Thoracic aorta (tissue), 2 donors: ENCODE results near the gene ARID3A. TPM values are rescaled to one million over a fixed set of nuclear protein-coding genes. Genes with fewer than 3 reads are reported as not detected.

Source experiments
- ATAC-seq: fragments of 150-250 bp; one replicate; pipeline ENCODE4 v1.8.0; 2017; ENCODE audit warnings: low read depth; ENCODE audit not compliant: insufficient number of reproducible peaks, low FRiP score
- DNase-seq: peaks from one replicate; pipeline ENCODE4 v3.0.0-alpha.2; 2020; ENCODE audit warnings: low spot score
- H3K27ac ChIP-seq, 2 donors: fragments of 200-600 bp; sonication (generic); 1 replicate in 1 of 2; 2 replicates in 1 of 2; pipeline ENCODE4 v1.5.1; 2016; ENCODE audit warnings: mild to moderate bottlenecking in 2 of 2, moderate library complexity in 2 of 2
- H3K27me3 ChIP-seq: fragments of 200-600 bp; sonication (generic); replicated peaks from 2 replicates; pipeline ENCODE4 v1.6.0; 2016; ENCODE audit warnings: mild to moderate bottlenecking; ENCODE audit not compliant: insufficient read depth
- H3K36me3 ChIP-seq: fragments of 200-600 bp; sonication (generic); one replicate; pipeline ENCODE4 v1.5.1; 2016
- H3K4me1 ChIP-seq, 2 donors: fragments of 200-600 bp; sonication (generic); 1 replicate in 1 of 2; 2 replicates in 1 of 2; pipeline versions ENCODE4 v1.5.1 to v1.6.0; 2016; ENCODE audit warnings: low read depth in 2 of 2, mild to moderate bottlenecking in 1 of 2; ENCODE audit not compliant: control insufficient read depth in 1 of 2
- H3K4me3 ChIP-seq: fragments of 200-600 bp; sonication (generic); 2 replicates; pipeline ENCODE4 v1.5.1; 2016; ENCODE audit warnings: mild to moderate bottlenecking
- H3K9me3 ChIP-seq: fragments of 200-600 bp; sonication (generic); 2 replicates; pipeline ENCODE4 v1.5.1; 2016
- CTCF ChIP-seq: fragments of 200-600 bp; sonication (generic); IDR thresholded peaks from one replicate; pipeline ENCODE4 v1.5.1; 2019; ENCODE audit warnings: antibody characterized with exemption
- total RNA-seq, 2 donors: library from RNA; depleted of rRNA; stranded (reverse); fragments of >200 nt; gene quantifications; one replicate each; pipeline versions ENCODE4 v1.1.0 to v1.2.3, GENCODE V29; 2016

ARID3A gene
- total RNA-seq, 2 donors from 2014 or later = 3.3 to 11.2 TPM

DNA sequence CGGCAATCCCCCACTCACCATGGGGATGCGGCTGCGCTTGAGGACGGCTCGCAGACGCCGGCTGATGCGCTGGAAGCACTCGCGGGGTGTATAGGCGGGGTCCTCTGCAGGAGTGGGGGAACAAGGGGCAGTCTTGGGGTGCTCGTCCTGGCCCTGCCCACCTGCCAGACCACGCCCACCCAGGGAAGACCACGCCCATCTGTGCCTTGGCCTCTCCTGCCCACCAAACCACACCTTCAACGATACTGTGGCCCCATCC lies 25.9 kb upstream of the ARID3A start:
- no peaks in the 10 kb centered on the region for H3K27me3 ChIP-seq
- H3K4me1 ChIP-seq = peaks cover 0 to 9% of the 10 kb centered on the region in 2 donors
- no peak overlapping the region for H3K27ac ChIP-seq
- TF ChIP-seq CTCF = no peak
- H3K36me3 ChIP-seq = no peaks in the 10 kb centered on the region
- no peaks in the 10 kb centered on the region for H3K9me3 ChIP-seq
- DNase-seq (no peak), ATAC-seq (no peak)
- H3K4me3 ChIP-seq = no peak overlapping the region

DNA sequence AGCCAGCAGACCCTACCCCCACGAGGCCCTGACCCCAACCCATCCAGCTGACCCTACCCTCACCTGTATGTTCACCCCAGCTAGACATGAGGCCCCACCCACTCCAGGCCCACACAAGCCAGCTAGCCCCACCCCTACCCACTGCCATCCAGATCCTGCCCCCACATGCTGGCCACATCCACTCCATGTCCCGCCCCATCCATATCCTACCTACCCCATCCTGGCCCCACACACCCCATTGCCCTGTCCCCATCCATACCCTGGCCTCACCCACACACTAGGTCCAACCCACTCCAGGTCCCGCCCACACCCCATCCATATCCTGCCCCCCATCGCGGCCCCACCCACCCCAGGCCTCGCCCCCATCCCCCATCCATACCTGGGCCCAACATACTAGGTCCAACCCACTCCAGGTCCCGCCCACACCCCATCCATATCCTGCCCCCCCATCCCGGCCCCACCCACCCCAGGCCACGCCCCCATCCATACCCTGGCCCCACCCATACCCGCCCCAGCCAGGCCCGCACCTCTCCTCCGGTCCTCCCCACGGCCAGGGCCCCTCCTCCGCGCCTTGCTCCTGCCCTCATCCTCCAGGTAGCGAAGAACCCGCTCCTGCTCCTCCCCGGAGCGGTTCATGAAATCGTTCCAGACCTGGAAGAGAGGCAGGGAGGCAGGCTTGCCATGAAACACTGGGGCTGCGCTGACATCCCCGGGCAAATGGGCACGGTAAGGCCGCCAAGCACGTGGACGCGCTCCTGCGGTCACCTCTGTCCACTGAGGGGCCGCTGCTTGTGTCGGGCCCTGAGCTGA lies 25.3 kb upstream of the ARID3A start:
- no peak overlapping the region for H3K4me3 ChIP-seq
- H3K4me1 ChIP-seq = peaks cover 0 to 9% of the 10 kb centered on the region in 2 donors
- no peak overlapping the region for H3K27ac ChIP-seq
- no peaks in the 10 kb centered on the region for H3K27me3 ChIP-seq
- ATAC-seq (no peak), DNase-seq (no peak)
- no peaks in the 10 kb centered on the region for H3K36me3 ChIP-seq
- H3K9me3 ChIP-seq = no peaks in the 10 kb centered on the region
- no peak for TF ChIP-seq CTCF

- no peaks in the 10 kb centered on the region for H3K9me3 ChIP-seq
- TF ChIP-seq CTCF = no peak
These were observed 24.4 kb upstream of the ARID3A start for GRCh38 chr19:901216-902092.

DNA sequence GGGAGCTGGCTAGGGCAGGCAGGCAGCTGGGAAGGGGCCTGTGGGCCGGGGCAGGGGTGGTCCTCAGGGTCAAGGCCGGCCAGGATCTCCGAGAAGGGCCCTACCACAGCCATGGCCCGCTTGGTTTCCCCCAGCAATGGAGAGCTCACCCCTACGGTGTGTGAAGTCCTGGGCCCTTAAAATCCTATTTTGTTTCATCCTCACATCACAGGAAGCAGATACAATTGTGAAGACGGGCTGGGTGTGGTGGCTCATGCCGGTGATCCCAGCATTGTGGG lies 23.8 kb upstream of the ARID3A start:
- Histone ChIP-seq H3K27me3 (no peaks in the 10 kb centered on the region), H3K4me3 (no peak overlapping the region), H3K4me1 (peaks cover 0 to 9% of the 10 kb centered on the region in 2 donors), H3K9me3 (no peaks in the 10 kb centered on the region), H3K27ac (no peak overlapping the region), H3K36me3 (no peaks in the 10 kb centered on the region)
- no peak for TF ChIP-seq CTCF
- DNase-seq (no peak), ATAC-seq (no peak)

More at GRCh38 chr19:901216-902092, 24.4 kb upstream of the ARID3A start:
- Histone ChIP-seq H3K36me3 (no peaks in the 10 kb centered on the region), H3K27me3 (no peaks in the 10 kb centered on the region), H3K4me1 (peaks cover 0 to 9% of the 10 kb centered on the region in 2 donors), H3K4me3 (no peak overlapping the region), H3K27ac (no peak overlapping the region)
- ATAC-seq (no peak), DNase-seq (no peak)

DNA sequence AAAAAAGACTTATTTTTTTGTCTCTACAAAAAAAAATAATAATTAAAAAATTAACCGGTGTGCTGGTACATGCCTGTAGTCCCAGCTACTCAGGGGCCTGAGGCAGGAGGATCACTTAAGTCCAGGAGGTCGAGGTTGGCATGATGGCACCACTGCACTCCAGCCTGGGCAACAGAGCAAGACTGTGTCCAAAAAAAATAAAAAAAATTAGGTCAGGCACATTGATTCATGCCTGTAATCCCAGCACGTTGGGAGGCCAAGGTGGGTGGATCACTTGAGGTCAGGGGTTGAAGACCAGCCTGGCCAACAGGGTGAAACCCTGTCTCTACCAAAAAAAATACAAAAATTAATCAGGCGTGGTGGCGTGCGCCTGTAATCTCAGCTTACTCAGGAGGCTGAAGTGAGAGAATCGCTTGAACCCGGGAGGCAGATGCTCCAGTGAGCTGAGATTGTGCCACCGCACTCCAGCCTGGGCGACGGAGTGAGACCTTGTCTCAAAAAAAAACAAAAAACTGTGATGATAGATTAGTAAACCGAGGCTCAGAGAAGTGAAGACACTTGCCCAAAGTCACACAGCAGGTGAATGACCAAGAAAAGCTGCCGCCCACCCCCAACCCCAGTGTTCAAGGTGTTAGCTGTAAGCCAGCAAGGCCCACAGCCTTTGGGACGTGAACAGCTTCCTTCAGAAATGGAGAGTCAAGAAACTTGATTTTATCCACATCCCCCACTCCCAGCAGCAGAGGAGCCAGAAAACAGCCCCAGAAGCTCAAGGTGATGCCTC lies 23.2 kb upstream of the ARID3A start:
- no peak for DNase-seq
- no peak for ATAC-seq
- no peak overlapping the region for H3K27ac ChIP-seq
- peaks cover 0 to 9% of the 10 kb centered on the region in 2 donors for H3K4me1 ChIP-seq
- no peaks in the 10 kb centered on the region for H3K27me3 ChIP-seq
- no peak for TF ChIP-seq CTCF
- H3K9me3 ChIP-seq = no peaks in the 10 kb centered on the region
- no peak overlapping the region for H3K4me3 ChIP-seq
- no peaks in the 10 kb centered on the region for H3K36me3 ChIP-seq
